Esophagus muscularis mucosa (tissue), 4 donors: ENCODE measurements around the gene SAFB2. TPM values are rescaled to one million over a fixed set of nuclear protein-coding genes. Genes with fewer than 3 reads are reported as not detected.

ENCODE experiments used
- DNase-seq: peaks from one replicate; pipeline ENCODE4 v3.0.0-alpha.2; 2017; ENCODE audit errors: extremely low spot score
- H3K27ac ChIP-seq, 4 donors: fragments of 200-600 bp; sonication (generic); replicated peaks in 1 of 4; 1 replicate in 3 of 4; 2 replicates in 1 of 4; pipeline ENCODE4 v1.5.1; 2016 to 2019; ENCODE audit warnings: mild to moderate bottlenecking in 1 of 4
- H3K27me3 ChIP-seq, 4 donors: fragments of 200-600 bp; sonication (generic); one replicate each; pipeline versions ENCODE4 v1.5.1 to v1.6.0; 2016 to 2019
- H3K36me3 ChIP-seq, 4 donors: fragments of 200-600 bp; sonication (generic); one replicate each; pipeline ENCODE4 v1.5.1; 2016 to 2019
- H3K4me1 ChIP-seq, 4 donors: fragments of 200-600 bp; sonication (generic); one replicate each; pipeline ENCODE4 v1.5.1; 2016 to 2019
- H3K4me3 ChIP-seq, 4 donors: fragments of 200-600 bp; sonication (generic); 1 replicate in 2 of 4; 2 replicates in 2 of 4; pipeline ENCODE4 v1.5.1; 2016 to 2019; ENCODE audit warnings: mild to moderate bottlenecking in 4 of 4, moderate library complexity in 1 of 4
- H3K9me3 ChIP-seq, 4 donors: fragments of 200-600 bp; sonication (generic); 1 replicate in 3 of 4; 2 replicates in 1 of 4; pipeline ENCODE4 v1.5.1; 2016 to 2019
- EP300 ChIP-seq: sonication (generic); formaldehyde crosslinking; IDR thresholded peaks from one replicate; pipeline ENCODE4 v1.6.1; 2017; ENCODE audit warnings: antibody characterized with exemption
- POLR2A ChIP-seq: fragments of 450-650 bp; IDR thresholded peaks from one replicate; pipeline ENCODE4 v1.6.1; 2017; ENCODE audit warnings: antibody characterized with exemption, moderate library complexity, mild to moderate bottlenecking, low read depth
- POLR2AphosphoS5 ChIP-seq, 2 donors: sonication (generic); formaldehyde crosslinking; IDR thresholded peaks; one replicate each; pipeline ENCODE4 v1.6.1; 2017; ENCODE audit warnings: antibody characterized with exemption in 2 of 2
- WGBS: methylation state at CpG from one replicate; pipeline ENCODE4 v1.1.5; 2018; 5-methylcytosine and 5-hydroxymethylcytosine counted together
- intact Hi-C: fragments of 100-400 bp; cut with DNase I; formaldehyde crosslinking; loops from one replicate; pipeline ENCODE4 v1.15.1; 2023
- total RNA-seq, 4 donors: library from RNA; depleted of rRNA; stranded (reverse); fragments of >200 nt; gene quantifications; one replicate each; pipeline versions ENCODE4 v1.1.0 to v1.2.1, GENCODE V29; 2016
- TF ChIP-seq, protein P1 (sequence below), 3 experiments: fragments of 200-600 bp in 2 of 3; fragments of 450-650 bp in 1 of 3; sonication (generic) in 2 of 3; IDR thresholded peaks; one replicate each; pipeline ENCODE4 v1.5.1; 2017 to 2019; ENCODE audit warnings: antibody characterized with exemption in 3 of 3, mild to moderate bottlenecking in 2 of 3, moderate library complexity in 1 of 3

SAFB2 gene
- total RNA-seq, 4 donors from 2014 or later, result 31.1 to 57.8 (median 42.7) TPM

DNA sequence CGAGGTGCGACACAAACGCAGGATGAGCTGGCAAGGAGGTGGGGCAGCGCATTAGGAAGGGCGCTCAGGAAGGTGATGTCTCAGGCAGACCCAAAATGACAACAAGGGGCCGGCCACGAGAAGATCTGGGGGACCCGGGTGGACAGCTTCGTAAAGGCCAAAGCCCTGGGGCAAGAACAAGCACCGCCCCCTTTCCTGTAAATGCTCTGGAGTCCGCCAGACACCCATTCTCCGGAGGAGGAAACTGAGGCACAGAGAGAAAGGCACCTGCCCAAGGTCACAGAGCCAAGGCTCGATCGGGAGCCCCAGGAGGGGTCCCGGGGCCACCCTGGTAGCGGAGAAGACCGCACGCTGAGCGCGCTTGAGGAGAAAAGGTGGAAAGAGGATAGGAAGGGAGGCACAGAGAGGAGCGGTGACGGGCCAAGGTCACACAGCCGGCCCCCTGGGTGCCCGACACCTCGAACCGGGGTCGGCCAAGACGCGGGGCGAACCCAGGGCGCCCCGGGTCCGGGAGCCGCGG is 571 bp downstream of the SAFB2 start:
- DNase-seq, result no peak
- intact Hi-C loops, result loop anchor here (5.0 kb wide), 1 partner anchor 60 kb away; the partner anchor contains the start of genes HSD11B1L and MICOS13
- TF ChIP-seq, protein P1, sequence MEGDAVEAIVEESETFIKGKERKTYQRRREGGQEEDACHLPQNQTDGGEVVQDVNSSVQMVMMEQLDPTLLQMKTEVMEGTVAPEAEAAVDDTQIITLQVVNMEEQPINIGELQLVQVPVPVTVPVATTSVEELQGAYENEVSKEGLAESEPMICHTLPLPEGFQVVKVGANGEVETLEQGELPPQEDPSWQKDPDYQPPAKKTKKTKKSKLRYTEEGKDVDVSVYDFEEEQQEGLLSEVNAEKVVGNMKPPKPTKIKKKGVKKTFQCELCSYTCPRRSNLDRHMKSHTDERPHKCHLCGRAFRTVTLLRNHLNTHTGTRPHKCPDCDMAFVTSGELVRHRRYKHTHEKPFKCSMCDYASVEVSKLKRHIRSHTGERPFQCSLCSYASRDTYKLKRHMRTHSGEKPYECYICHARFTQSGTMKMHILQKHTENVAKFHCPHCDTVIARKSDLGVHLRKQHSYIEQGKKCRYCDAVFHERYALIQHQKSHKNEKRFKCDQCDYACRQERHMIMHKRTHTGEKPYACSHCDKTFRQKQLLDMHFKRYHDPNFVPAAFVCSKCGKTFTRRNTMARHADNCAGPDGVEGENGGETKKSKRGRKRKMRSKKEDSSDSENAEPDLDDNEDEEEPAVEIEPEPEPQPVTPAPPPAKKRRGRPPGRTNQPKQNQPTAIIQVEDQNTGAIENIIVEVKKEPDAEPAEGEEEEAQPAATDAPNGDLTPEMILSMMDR (IDR thresholded peaks at IDR 0.05), result no peak
- TF ChIP-seq POLR2A (no peak), POLR2AphosphoS5 (IDR thresholded peaks at IDR 0.05) (no peak), EP300 (no peak)
- no peaks in the 10 kb centered on the region for H3K27me3 ChIP-seq
- H3K4me1 ChIP-seq, result peaks cover 59 to 81% (median 71%) of the 10 kb centered on the region in 4 donors
- H3K36me3 ChIP-seq, result peaks cover 7 to 57% (median 48%) of the 10 kb centered on the region in 4 donors
- H3K9me3 ChIP-seq, result no peaks in the 10 kb centered on the region
- WGBS, result under 1% methylated on average over 26 of the region's 35 CpGs
- H3K27ac ChIP-seq, result peak overlapping the region; percentile 96 to 98 (median 96)
- peak overlapping the region; percentile 85 to 98 (median 88) for H3K4me3 ChIP-seq

DNA sequence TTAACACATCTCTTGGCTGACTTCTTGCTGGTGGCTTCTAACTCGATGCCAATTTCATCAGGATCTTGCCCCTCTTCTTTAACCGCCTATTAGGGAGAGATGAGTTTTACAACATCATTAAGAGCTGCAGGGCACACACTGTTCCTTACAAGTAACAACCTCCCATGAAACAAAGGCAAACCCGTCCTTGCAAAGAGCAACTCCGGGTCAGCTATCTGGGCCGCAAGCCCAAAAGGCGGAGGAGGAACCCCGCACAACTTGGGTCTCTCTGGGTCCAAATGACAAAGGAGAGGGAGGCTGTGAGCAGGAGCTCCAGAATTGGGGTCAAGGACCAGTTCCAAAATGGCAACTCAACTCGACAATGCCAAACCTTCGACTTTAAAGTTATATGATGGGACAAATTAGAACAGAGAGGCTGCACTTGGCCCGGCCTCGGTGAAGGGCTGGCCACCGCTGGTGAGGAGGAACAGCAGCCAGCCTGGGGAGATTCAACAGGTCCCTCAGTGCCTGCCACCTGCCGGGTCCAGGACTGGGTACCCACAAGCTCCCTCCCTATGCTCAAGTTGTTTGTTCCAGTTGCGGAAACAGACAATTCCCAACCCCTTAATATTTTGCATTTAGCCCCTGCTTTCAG is 1.1 kb downstream of the SAFB2 start:
- intact Hi-C loops, result loop anchor here (5.0 kb wide), 1 partner anchor 61 kb away; the partner anchor contains the start of genes HSD11B1L and MICOS13
- no peak for DNase-seq
- H3K4me3 ChIP-seq, result peak overlapping the region; percentile 85 to 98 (median 88)
- 26% methylated on average over 11 of the region's 14 CpGs for WGBS
- H3K4me1 ChIP-seq, result peaks cover 56 to 76% (median 65%) of the 10 kb centered on the region in 4 donors
- no peaks in the 10 kb centered on the region for H3K9me3 ChIP-seq
- TF ChIP-seq POLR2AphosphoS5 (IDR thresholded peaks at IDR 0.05), result peak; percentile 67 to 71
- TF ChIP-seq, protein P1 (IDR thresholded peaks at IDR 0.05), result no peak
- H3K36me3 ChIP-seq, result peaks cover 2 to 57% (median 47%) of the 10 kb centered on the region in 4 donors
- no peaks in the 10 kb centered on the region for H3K27me3 ChIP-seq
- peak overlapping the region; percentile 96 to 98 (median 96) for H3K27ac ChIP-seq

DNA sequence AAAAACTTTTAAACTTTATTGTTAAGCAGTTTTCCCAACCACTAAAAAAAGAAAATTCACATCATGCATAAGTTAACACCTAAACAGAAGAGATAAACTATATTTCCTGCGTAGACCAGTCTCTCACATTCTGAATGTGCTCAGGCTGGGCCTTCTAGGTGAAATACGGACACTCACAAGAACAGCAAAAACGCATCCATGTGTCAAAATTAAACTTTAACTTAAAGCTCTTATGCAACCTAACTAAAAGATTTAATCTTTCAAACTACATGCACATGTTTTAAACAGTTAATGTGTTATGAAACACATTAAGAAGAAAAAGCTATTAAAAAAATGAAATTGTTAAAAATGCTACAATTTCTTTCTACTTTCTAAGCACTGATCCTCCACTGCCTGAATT is 2.6 kb downstream of the SAFB2 start:
- Histone ChIP-seq H3K27me3 (no peaks in the 10 kb centered on the region), H3K9me3 (no peaks in the 10 kb centered on the region), H3K36me3 (peaks cover 15 to 60% (median 50%) of the 10 kb centered on the region in 4 donors), H3K4me3 (no peak overlapping the region), H3K27ac (peak overlapping the region in 3 of 4 donors; percentile 96 to 98 (median 97)), H3K4me1 (peaks cover 41 to 61% (median 51%) of the 10 kb centered on the region in 4 donors)
- no peak for DNase-seq
- 62% methylated on average over 3 of the region's 3 CpGs for WGBS
- intact Hi-C loops, result loop anchor here (5.0 kb wide), 1 partner anchor 62 kb away; the partner anchor contains the start of genes HSD11B1L and MICOS13
- no peak for TF ChIP-seq EP300
- TF ChIP-seq, protein P1 (IDR thresholded peaks at IDR 0.05), result no peak
- TF ChIP-seq POLR2A, result no peak
- no peak for TF ChIP-seq POLR2AphosphoS5 (IDR thresholded peaks at IDR 0.05)

DNA sequence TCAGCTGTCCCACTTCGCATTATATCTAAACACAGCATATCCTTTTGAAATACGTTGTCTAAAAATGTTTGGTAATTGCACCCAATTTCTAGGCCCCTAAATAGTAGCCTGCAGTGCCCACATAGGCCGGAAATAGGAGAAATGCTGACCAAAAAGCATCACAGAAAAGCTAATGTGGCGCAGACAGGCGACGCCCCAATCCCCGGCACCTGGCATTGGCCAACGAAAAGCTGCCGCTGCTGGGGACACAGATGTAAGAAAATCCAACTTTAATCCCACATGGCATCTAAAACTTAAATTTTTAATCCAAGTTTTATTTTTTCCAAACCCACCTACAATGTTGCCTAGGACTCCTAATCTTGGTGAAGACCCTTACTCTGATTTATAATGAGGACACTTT is 4.0 kb downstream of the SAFB2 start:
- 95% methylated on average over 9 of the region's 9 CpGs for WGBS
- intact Hi-C loops, result no loop called here
- Histone ChIP-seq H3K4me3 (no peak overlapping the region), H3K27ac (peak overlapping the region in 1 of 4 donors; percentile 98), H3K4me1 (peaks cover 35 to 49% (median 42%) of the 10 kb centered on the region in 4 donors), H3K27me3 (no peaks in the 10 kb centered on the region), H3K36me3 (peaks cover 29 to 73% (median 63%) of the 10 kb centered on the region in 4 donors), H3K9me3 (no peaks in the 10 kb centered on the region)
- TF ChIP-seq POLR2AphosphoS5 (IDR thresholded peaks at IDR 0.05) (no peak), POLR2A (no peak), EP300 (no peak)
- TF ChIP-seq, protein P1 (IDR thresholded peaks at IDR 0.05), result no peak
- DNase-seq, result no peak
